Sigmoid colon (tissue), 4 donors: Measurements from ENCODE around the gene ZFHX3.

Source experiments
- CTCF ChIP-seq, 4 experiments: fragments of 450-650 bp in 3 of 4; fragments of 200-600 bp in 1 of 4; IDR thresholded peaks; one replicate each; pipeline ENCODE4 v1.5.1; 2016 to 2019; ENCODE audit warnings: antibody characterized with exemption in 4 of 4, mild to moderate bottlenecking in 3 of 4, moderate library complexity in 2 of 4
- EP300 ChIP-seq, 4 donors: sonication (generic); formaldehyde crosslinking; IDR thresholded peaks; one replicate each; pipeline ENCODE4 v1.6.1; 2017; ENCODE audit warnings: antibody characterized with exemption in 4 of 4
- POLR2A ChIP-seq, 2 donors: fragments of 450-650 bp; IDR thresholded peaks; one replicate each; pipeline ENCODE4 v1.6.1; 2016; ENCODE audit warnings: antibody characterized with exemption in 2 of 2, mild to moderate bottlenecking in 2 of 2, moderate library complexity in 2 of 2
- POLR2AphosphoS5 ChIP-seq, 4 donors: sonication (generic); formaldehyde crosslinking; IDR thresholded peaks; one replicate each; pipeline ENCODE4 v1.6.1; 2017; ENCODE audit warnings: antibody characterized with exemption in 4 of 4

- no peak for TF ChIP-seq CTCF (IDR thresholded peaks at IDR 0.05)
- TF ChIP-seq POLR2AphosphoS5 (IDR thresholded peaks at IDR 0.05) = no peak
- no peak for TF ChIP-seq POLR2A (IDR thresholded peaks at IDR 0.05)
- no peak for TF ChIP-seq EP300 (IDR thresholded peaks at IDR 0.05)
Observed at GRCh38 chr16:72961863-72962262, 86.1 kb downstream of the ZFHX3 start.
